GM18873 (cell line): Measurements from ENCODE around the gene KCNH4.
"Not testable (repeated sequence)": the region's sequence is repeated elsewhere in the genome, so short reads cannot be mapped to it uniquely, and the experiment has no call there.

ENCODE experiments used
- ATAC-seq: cut with Tn5 transposase; IDR thresholded peaks from one replicate; pipeline ENCODE4 v1.9.1; 2021; ENCODE audit warnings: mild to moderate bottlenecking, moderate library complexity, moderate number of reproducible peaks; ENCODE audit not compliant: unreplicated experiment, low FRiP score

Gene KCNH4

DNA sequence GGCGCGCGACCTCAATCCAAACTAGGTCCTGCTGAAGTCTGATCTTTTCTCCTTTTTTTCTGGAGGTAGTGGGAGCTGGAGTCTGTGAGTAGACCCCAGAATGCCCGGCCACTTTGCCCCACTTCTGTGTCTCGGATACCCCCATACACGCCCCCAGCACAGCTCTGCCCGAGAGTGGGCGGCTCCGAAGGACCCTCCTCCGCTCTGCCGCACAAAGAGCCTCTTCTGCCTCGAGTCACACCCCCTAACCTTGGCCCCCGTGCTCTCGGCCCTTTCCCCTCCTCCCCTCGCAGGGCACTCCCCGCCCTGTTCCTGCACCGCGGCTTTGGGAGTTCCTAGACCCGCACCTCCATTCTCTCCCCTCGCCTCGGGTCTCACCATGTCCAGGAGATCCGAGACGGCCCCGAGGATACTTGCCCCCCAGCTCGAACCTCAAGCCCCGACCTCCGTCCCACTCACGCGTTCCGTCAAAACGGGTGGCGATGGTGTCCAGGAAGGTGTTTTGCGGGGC lies 476 bp downstream of the KCNH4 start:
- ATAC-seq, result no peak

DNA sequence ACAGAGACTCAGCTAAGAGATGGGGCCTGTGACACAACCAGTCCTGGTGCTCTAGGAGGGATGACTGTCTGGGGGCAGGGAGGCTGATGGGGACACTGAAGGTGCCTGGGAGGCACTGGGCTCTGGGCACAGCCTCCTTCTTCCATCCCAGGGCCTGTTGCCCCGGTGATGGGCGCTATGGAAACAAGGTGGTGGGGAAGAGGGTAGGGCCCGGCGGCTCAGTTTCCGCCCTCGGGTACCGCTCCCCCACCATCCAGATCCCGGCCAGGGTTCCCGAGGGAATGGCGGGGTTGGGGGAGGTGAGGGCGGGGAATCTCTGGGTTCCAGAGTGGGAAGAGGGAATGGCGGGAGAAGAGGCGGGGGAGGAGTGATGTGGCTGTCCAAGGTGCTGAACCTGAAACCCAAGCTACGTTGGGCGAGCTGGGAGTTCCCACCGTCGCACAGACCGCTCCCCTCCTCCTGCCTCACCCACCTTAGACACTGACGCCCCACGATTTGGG lies 981 bp downstream of the KCNH4 start:
- no peak for ATAC-seq

GRCh38 chr17:42179335-42179734 lies 1.6 kb downstream of the KCNH4 start:
- no peak for ATAC-seq

DNA sequence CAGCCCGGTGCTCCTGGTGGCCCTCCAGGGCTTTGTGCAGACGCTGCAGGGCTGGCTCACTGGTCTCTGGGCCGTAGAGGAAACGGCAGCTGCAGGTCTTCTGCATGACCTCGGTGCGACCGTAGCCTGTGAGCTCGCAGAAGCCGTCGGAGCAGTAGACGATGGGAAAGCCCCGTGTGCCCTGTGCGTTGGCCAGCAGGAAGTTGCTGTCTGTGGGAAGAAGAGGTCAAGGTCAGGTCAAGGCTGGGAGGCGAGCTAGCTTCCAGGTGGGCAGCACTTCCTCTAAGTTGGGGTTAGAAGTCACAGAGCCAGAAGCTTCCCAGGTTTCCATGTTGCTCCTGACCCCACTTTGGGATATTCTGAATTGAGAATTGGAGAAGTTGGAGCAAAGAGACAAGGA lies 2.1 kb downstream of the KCNH4 start:
- ATAC-seq, result no peak

GRCh38 chr17:42177684-42178083 lies 3.3 kb downstream of the KCNH4 start:
- no peak for ATAC-seq

- no peak for ATAC-seq
Observed at GRCh38 chr17:42174126-42174783, 6.7 kb downstream of the KCNH4 start.

- ATAC-seq, result no peak
Observed at GRCh38 chr17:42171831-42172230, 9.1 kb downstream of the KCNH4 start.

GRCh38 chr17:42169351-42169750 lies 11.6 kb downstream of the KCNH4 start:
- no peak for ATAC-seq

DNA sequence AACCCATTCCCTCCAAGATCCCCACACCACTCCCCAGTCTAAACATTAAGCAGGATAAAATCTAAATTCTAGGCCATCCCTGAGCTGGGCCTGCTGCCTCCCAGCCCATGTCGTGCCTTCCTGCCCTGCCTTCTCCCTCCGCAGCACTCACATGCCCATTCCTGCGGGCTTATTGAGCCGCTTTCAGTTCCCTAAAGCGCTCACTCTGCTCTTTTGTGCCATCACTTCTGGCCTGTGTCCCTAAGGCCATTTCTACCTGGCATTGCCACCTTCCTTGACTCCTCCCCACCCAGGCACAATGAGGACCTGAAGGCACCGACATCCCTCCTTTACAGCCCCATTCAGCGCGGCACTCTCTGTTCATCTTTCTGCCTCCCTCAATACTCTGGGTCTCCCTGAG lies 13.1 kb downstream of the KCNH4 start:
- no peak for ATAC-seq

DNA sequence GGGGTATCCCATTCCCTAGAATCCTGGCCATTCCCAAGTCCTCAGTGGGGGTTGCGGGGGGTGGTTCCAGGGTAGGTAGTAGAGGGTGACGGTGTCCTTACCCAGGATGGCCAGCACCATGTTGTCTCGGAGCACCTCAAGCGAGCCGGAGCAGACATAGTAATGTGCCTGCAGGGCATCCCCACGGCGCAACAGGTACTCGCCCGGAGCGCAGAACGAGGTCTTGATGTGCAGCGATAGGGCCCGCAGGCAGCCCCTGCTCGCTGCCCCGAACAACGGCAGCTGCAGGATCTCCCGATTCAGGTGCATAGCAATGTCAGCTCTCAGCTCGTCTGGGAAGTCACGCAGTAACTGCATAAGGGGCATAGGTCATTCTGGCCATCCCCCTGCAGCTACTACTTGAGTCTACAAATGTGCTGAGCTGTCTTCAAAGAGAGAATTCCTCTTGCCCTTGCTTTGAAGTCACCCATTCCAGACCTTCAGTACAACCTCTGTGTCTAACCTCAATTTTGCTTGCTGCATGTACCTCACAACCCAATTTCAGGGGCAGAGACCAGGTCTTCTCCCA lies 14.7 kb downstream of the KCNH4 start:
- ATAC-seq, result no peak

GRCh38 chr17:42165751-42166150 lies 15.2 kb downstream of the KCNH4 start:
- ATAC-seq, result no peak

DNA sequence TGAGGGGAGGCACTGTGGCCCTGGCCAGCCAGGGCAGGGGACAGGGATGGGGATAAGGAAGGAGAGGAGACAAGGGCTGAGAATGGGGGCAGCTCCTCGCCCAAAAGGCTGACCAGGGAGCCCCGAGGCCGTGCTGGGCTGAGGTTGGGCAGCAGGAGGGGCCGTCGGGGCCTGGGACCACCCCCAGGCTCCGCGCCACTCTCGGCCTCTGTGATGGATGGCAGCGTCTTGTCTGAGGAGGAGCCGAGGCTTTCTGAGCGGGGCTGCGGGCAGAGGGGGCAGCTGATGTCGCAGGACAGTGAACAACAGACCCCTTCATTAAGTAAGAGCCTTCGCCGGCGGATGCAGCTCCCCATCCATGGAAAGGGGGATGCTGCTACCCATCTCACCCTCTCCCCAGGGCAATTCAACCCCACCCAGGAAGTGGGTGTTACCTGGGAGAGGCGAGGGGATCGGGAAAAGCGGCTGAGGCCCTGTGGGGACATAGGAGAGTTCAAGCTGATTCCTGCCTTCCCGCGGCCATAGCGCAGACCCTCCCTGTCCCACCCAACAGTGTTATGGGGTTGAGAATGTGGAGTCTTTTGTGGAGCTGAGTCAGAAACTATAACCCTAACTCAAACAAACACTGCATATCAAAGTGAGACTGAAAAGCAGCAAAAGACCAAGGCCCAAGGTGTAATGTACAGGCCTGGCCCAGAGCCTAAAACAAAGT lies 17.1 kb downstream of the KCNH4 start:
- no peak for ATAC-seq

GRCh38 chr17:42163113-42163512 lies 17.8 kb downstream of the KCNH4 start:
- ATAC-seq, result no peak

- no peak for ATAC-seq
Observed at GRCh38 chr17:42160531-42160910, 20.4 kb downstream of the KCNH4 start.

- ATAC-seq, result no peak
Observed at GRCh38 chr17:42159796-42160530, 21.0 kb downstream of the KCNH4 start.

DNA sequence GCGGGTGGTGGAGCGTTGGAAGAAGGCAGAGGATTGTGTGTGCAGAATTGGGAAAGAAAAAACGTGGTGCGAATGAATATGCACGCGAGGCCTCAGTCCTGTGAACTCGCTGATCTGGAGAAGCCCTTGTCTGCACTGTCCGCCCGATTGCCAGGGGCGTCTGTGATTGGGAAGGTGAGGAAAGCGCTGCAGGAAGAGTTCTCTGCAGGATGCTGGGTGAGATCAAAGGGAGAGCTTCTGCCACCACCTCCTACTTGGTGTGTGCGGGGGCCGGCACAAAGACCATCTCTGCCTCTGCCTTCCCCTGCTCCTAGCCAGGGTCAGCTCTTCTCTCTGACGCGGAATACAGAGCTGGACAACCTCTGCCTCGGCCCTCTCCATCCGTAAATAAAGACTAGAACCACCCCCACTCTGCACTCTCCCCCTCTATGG lies 25.3 kb downstream of the KCNH4 start:
- ATAC-seq, result no peak

GRCh38 chr17:42153919-42154742 lies 26.8 kb downstream of the KCNH4 start:
- ATAC-seq, result no peak

GRCh38 chr17:42146911-42147607 lies 33.9 kb downstream of the KCNH4 start:
- ATAC-seq, result no peak

DNA sequence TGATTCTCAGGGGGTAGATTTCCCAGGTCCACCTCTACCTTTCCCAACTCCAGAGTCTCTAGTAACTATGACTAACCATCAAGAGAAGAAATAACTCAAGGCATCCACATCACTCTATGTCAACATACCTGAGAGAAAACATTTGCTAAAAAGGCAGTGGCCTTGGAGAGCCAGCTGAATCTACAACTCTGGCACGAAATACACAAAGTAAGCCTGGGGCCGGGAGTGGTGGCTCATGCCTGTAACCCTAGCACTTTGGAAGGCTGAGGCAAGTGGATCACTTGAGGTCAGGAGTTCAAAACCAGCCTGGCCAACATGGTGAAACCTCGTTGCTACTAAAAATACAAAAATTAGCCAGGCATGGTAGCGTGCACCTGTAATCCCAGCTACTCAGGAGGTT lies 37.8 kb downstream of the KCNH4 start:
- ATAC-seq, result not testable (repeated sequence)
